ENCODE measurements around the gene WDCP. TPM values are rescaled to one million over a fixed set of nuclear protein-coding genes. Genes with fewer than 3 reads are reported as not detected.
"Not testable (repeated sequence)": the region's sequence is repeated elsewhere in the genome, so short reads cannot be mapped to it uniquely, and the experiment has no call there.

Gene WDCP
- total RNA-seq: 10 to 100 TPM in 1 of 2 donors, 1 to 10 TPM in 1; 8.3 to 11.2 TPM
- 1 to 10 TPM; 1.3 to 3.5 TPM for polyA plus RNA-seq
- long read RNA-seq, donor 1, partial matches to known transcripts: 4 of 5 reads
- long read RNA-seq, donor 1, other reads (novel, unspliced or antisense): 0 of 5 reads
- long read RNA-seq, donor 2, partial matches to known transcripts: 1 of 1 reads
- long read RNA-seq, donor 2, other reads (novel, unspliced or antisense): 0 of 1 reads

GRCh38 chr2:24046930-24047702 lies at the start of gene WDCP:
WDCP (minus strand) TSS chr2:24047391; CDS start chr2:24039494, 7,897 bp downstream.
- no peaks in the 10 kb centered on the region for H3K9me3 ChIP-seq (ENCODE audit: control insufficient read depth, low read length)
- H3K36me3 ChIP-seq (ENCODE audit: control insufficient read depth in 1 of 2, insufficient read depth in 2 of 2, low read length in 1 of 2): no peaks in the 10 kb centered on the region
- WGBS, 2 donors: 0 to 1% methylated on average over 37 to 38 of the region's 38 CpGs
- intact Hi-C loops (cut with DNase I): loop anchor here (2.0 to 10.0 kb wide), 3 partner anchors 38 to 122 kb away; partner anchors contain the start of genes ATAD2B (in 2 of the 2), TP53I3 (in 1 of the 2) and UBXN2A (in 1 of the 2)
- no peaks in the 10 kb centered on the region for H3K27me3 ChIP-seq (ENCODE audit: control insufficient read depth in 1 of 2, insufficient read depth in 2 of 2, low read length in 1 of 2)
- H3K27ac ChIP-seq (ENCODE audit: low read depth in 1 of 2, low read length in 2 of 2): peak within 1 kb of the TSS in 1 of 2 donors; percentile 69
- DNase-seq (peak; percentile 95 to 97), ATAC-seq (ENCODE audit: low FRiP score) (peak; percentile 98)
- H3K4me1 ChIP-seq (ENCODE audit: control insufficient read depth in 1 of 2, insufficient read depth in 2 of 2, low read length in 2 of 2): no peaks in the 10 kb centered on the region
- H3K4me3 ChIP-seq (ENCODE audit: low read length in 2 of 2): peak within 1 kb of the TSS; percentile 55 to 62

- H3K27ac ChIP-seq (ENCODE audit: low read depth in 1 of 2, low read length in 2 of 2); intact Hi-C loops (cut with DNase I); DNase-seq; H3K27me3 ChIP-seq (ENCODE audit: control insufficient read depth in 1 of 2, insufficient read depth in 2 of 2, low read length in 1 of 2); ATAC-seq (ENCODE audit: low FRiP score); H3K4me3 ChIP-seq (ENCODE audit: low read length in 2 of 2); H3K9me3 ChIP-seq (ENCODE audit: control insufficient read depth, low read length); H3K4me1 ChIP-seq (ENCODE audit: control insufficient read depth in 1 of 2, insufficient read depth in 2 of 2, low read length in 2 of 2); H3K36me3 ChIP-seq (ENCODE audit: control insufficient read depth in 1 of 2, insufficient read depth in 2 of 2, low read length in 1 of 2): not testable (repeated sequence)
- 65 to 82% methylated on average over 16 to 17 of the region's 17 CpGs for WGBS, 2 donors
Measured at GRCh38 chr2:24095171-24095677, 48.0 kb upstream of the WDCP start.

- 98 to 99% methylated on average over 5 of the region's 5 CpGs for WGBS, 2 donors
Measured at GRCh38 chr2:24093270-24093669, 46.1 kb upstream of the WDCP start.

DNA sequence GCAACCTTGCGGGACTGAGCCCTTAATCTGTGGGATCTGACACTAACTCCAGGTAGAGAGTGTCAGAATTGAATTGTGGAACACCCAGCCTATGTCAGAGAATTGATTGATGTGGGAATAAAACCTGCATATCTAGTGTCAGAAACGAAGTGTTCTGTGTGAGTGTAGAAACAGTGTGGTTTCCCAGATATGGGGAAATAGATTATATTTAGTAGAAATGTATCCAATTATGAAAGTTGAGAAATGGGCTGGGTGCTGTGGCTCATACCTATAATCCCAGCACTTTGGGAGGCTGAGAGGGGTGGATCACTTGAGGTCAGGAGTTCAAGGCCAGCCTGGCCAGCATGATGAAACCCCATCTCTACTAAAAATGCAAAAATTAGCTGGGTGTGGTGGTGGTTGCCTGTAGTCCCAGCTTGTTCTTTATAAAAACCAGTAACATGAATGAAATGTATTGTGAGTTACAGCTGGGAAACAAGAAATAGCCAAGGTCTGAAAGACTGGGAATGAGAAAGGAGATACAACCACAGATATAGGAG lies 41.7 kb upstream of the WDCP start:
- Histone ChIP-seq H3K4me3 (ENCODE audit: low read length in 2 of 2) (no peak overlapping the region), H3K27ac (ENCODE audit: low read depth in 1 of 2, low read length in 2 of 2) (no peak overlapping the region), H3K9me3 (ENCODE audit: control insufficient read depth, low read length) (no peaks in the 10 kb centered on the region), H3K4me1 (ENCODE audit: control insufficient read depth in 1 of 2, insufficient read depth in 2 of 2, low read length in 2 of 2) (no peaks in the 10 kb centered on the region), H3K27me3 (ENCODE audit: control insufficient read depth in 1 of 2, insufficient read depth in 2 of 2, low read length in 1 of 2) (no peaks in the 10 kb centered on the region), H3K36me3 (ENCODE audit: control insufficient read depth in 1 of 2, insufficient read depth in 2 of 2, low read length in 1 of 2) (no peaks in the 10 kb centered on the region)
- ATAC-seq (ENCODE audit: low FRiP score) (no peak), DNase-seq (no peak)
- 58 to 92% methylated on average over 2 of the region's 2 CpGs for WGBS, 2 donors
- intact Hi-C loops (cut with DNase I): loop anchor here (10.0 kb wide), 1 partner anchor 264 kb away; no protein-coding TSS in a partner anchor

More at GRCh38 chr2:24093270-24093669, 46.1 kb upstream of the WDCP start:
- H3K9me3 ChIP-seq (ENCODE audit: control insufficient read depth, low read length); DNase-seq; H3K27me3 ChIP-seq (ENCODE audit: control insufficient read depth in 1 of 2, insufficient read depth in 2 of 2, low read length in 1 of 2); H3K4me3 ChIP-seq (ENCODE audit: low read length in 2 of 2); ATAC-seq (ENCODE audit: low FRiP score); H3K36me3 ChIP-seq (ENCODE audit: control insufficient read depth in 1 of 2, insufficient read depth in 2 of 2, low read length in 1 of 2); H3K4me1 ChIP-seq (ENCODE audit: control insufficient read depth in 1 of 2, insufficient read depth in 2 of 2, low read length in 2 of 2); intact Hi-C loops (cut with DNase I); H3K27ac ChIP-seq (ENCODE audit: low read depth in 1 of 2, low read length in 2 of 2): not testable (repeated sequence)

- DNase-seq: no peak
- no peak overlapping the region for H3K27ac ChIP-seq (ENCODE audit: low read depth in 1 of 2, low read length in 2 of 2)
- no peak for ATAC-seq (ENCODE audit: low FRiP score)
- intact Hi-C loops (cut with DNase I): loop anchor here (10.0 kb wide), 1 partner anchor 262 kb away; no protein-coding TSS in a partner anchor
- no peaks in the 10 kb centered on the region for H3K4me1 ChIP-seq (ENCODE audit: control insufficient read depth in 1 of 2, insufficient read depth in 2 of 2, low read length in 2 of 2)
- no peak overlapping the region for H3K4me3 ChIP-seq (ENCODE audit: low read length in 2 of 2)
- H3K9me3 ChIP-seq (ENCODE audit: control insufficient read depth, low read length): no peaks in the 10 kb centered on the region
- no peaks in the 10 kb centered on the region for H3K27me3 ChIP-seq (ENCODE audit: control insufficient read depth in 1 of 2, insufficient read depth in 2 of 2, low read length in 1 of 2)
- no peaks in the 10 kb centered on the region for H3K36me3 ChIP-seq (ENCODE audit: control insufficient read depth in 1 of 2, insufficient read depth in 2 of 2, low read length in 1 of 2)
- 76% methylated on average over 3 of the region's 3 CpGs for WGBS, 2 donors
Measured at GRCh38 chr2:24087032-24087431, 39.8 kb upstream of the WDCP start.

DNA sequence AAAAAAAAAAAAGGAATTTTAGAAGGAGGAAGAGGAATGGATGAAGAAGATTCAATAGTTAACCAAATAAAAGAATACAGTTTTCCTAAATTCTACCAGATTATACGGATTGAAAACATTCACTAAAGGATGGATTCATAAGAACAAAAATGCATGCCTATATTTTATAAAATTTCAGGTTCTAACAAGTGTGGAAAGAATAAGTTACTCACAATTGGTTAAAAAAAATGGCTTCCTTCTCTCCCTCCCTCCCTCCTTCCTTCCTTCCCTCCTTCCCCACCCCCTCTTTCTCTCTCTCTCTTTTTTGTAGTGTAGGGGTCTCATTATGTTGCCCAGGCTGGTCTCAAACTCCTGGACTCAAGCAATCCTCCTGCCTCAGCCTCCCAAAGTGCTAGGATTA lies 39.0 kb upstream of the WDCP start:
- WGBS, 2 donors: 90 to 100% methylated on average over 1 of the region's 1 CpG
- no peak overlapping the region for H3K27ac ChIP-seq (ENCODE audit: low read depth in 1 of 2, low read length in 2 of 2)
- DNase-seq (no peak), ATAC-seq (ENCODE audit: low FRiP score) (no peak)
- no peaks in the 10 kb centered on the region for H3K9me3 ChIP-seq (ENCODE audit: control insufficient read depth, low read length)
- no peaks in the 10 kb centered on the region for H3K4me1 ChIP-seq (ENCODE audit: control insufficient read depth in 1 of 2, insufficient read depth in 2 of 2, low read length in 2 of 2)
- H3K36me3 ChIP-seq (ENCODE audit: control insufficient read depth in 1 of 2, insufficient read depth in 2 of 2, low read length in 1 of 2): no peaks in the 10 kb centered on the region
- no peak overlapping the region for H3K4me3 ChIP-seq (ENCODE audit: low read length in 2 of 2)
- no peaks in the 10 kb centered on the region for H3K27me3 ChIP-seq (ENCODE audit: control insufficient read depth in 1 of 2, insufficient read depth in 2 of 2, low read length in 1 of 2)
- intact Hi-C loops (cut with DNase I): loop anchor here (10.0 kb wide), 1 partner anchor 261 kb away; no protein-coding TSS in a partner anchor

DNA sequence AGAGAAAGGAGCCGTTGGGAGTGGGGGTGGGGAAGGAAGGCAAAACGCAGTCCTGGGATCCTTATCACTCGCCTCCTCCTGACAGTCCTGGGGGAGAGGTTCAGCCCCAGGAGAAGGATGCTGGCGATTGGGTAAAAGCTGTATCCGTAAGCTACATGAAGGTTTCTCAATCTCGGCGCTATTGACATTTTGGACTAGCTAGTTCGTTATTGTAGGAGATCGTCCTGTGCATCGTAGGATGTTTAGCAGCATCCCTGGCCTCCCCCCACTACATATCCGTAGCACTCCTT lies 38.0 kb upstream of the WDCP start:
- intact Hi-C loops (cut with DNase I): loop anchor here (2.0 to 10.0 kb wide), 2 partner anchors 38 to 260 kb away; partner anchors contain the start of gene WDCP (in 1 of the 2)
- Histone ChIP-seq H3K9me3 (ENCODE audit: control insufficient read depth, low read length) (no peaks in the 10 kb centered on the region), H3K4me3 (ENCODE audit: low read length in 2 of 2) (peak overlapping the region; percentile 29 to 42), H3K4me1 (ENCODE audit: control insufficient read depth in 1 of 2, insufficient read depth in 2 of 2, low read length in 2 of 2) (no peaks in the 10 kb centered on the region), H3K27me3 (ENCODE audit: control insufficient read depth in 1 of 2, insufficient read depth in 2 of 2, low read length in 1 of 2) (no peaks in the 10 kb centered on the region), H3K27ac (ENCODE audit: low read depth in 1 of 2, low read length in 2 of 2) (peak overlapping the region in 1 of 2 donors; percentile 38), H3K36me3 (ENCODE audit: control insufficient read depth in 1 of 2, insufficient read depth in 2 of 2, low read length in 1 of 2) (no peaks in the 10 kb centered on the region)
- no peak for ATAC-seq (ENCODE audit: low FRiP score)
- WGBS, 2 donors: 1% methylated on average over 11 of the region's 11 CpGs
- DNase-seq: no peak

DNA sequence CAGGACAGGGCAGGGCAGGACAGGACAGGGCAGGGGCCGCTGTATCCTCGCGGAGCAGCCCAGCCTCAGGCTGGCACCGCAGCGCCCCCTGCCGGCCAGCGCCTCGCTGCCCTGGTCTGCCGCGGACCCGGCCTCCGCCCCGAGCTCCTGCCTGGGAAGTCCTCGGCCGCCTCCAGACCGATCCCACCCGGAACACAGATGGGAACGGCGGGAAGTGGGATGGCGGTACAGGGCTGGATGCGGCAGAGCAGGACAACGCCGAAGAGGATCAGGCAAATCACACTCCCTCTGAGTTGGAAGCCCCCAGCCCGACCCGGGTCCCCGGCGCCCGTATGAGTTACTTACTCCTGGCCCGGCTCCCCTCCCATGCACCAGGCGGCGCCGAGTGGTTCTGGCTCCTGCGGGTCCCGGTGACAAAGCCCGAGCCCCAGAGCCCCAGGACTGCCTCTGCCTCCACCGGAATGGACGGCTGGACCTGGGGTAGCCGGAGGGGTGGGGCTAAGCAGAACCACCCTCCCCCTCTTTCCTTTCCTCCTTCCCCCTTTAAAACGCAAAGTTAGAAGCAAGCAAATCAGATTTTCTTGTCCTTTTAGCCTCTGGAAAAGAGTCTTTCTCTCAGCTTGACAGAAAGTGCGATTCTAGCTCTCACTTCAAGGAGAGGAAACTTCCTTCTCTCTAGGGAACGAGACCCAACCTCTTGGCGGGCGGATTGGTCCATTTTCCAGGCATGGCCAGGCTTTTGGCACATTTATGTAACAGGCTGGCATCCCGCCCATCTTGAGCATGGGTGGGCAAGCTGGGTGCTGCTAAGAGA lies 37.4 kb upstream of the WDCP start, which contains the start of gene TP53I3:
TSS of gene TP53I3 (minus strand) at position 449 of the 814 bp plus-strand sequence. CDS start 508 bp downstream, outside the sequence.
- peak; percentile 92 to 96 for DNase-seq
- intact Hi-C loops (cut with DNase I): loop anchor here (2.0 to 10.0 kb wide), 3 partner anchors 38 to 260 kb away; partner anchors contain the start of genes ATAD2B (in 1 of the 2) and WDCP (in 1 of the 2)
- Histone ChIP-seq H3K27ac (ENCODE audit: low read depth in 1 of 2, low read length in 2 of 2) (peak within 1 kb of the TSS; percentile 46 to 47), H3K9me3 (ENCODE audit: control insufficient read depth, low read length) (no peaks in the 10 kb centered on the region), H3K36me3 (ENCODE audit: control insufficient read depth in 1 of 2, insufficient read depth in 2 of 2, low read length in 1 of 2) (no peaks in the 10 kb centered on the region), H3K27me3 (ENCODE audit: control insufficient read depth in 1 of 2, insufficient read depth in 2 of 2, low read length in 1 of 2) (no peaks in the 10 kb centered on the region), H3K4me1 (ENCODE audit: control insufficient read depth in 1 of 2, insufficient read depth in 2 of 2, low read length in 2 of 2) (no peaks in the 10 kb centered on the region), H3K4me3 (ENCODE audit: low read length in 2 of 2) (peak within 1 kb of the TSS; percentile 29 to 42)
- ATAC-seq (ENCODE audit: low FRiP score): peak; percentile 98
- 0 to 1% methylated on average over 39 to 44 of the region's 44 CpGs for WGBS, 2 donors
